ENCODE data around the gene SAC3D1.

SAC3D1 gene

GRCh38 chr11:65060913-65061408 lies 20.0 kb downstream of the SAC3D1 start:
- FAIRE-seq = no peak

- FAIRE-seq = no peak
These were observed 22.5 kb downstream of the SAC3D1 start for GRCh38 chr11:65063532-65063931.

- FAIRE-seq = no peak
These were observed 23.8 kb downstream of the SAC3D1 start for GRCh38 chr11:65064847-65065240.

GRCh38 chr11:65065851-65066250 lies 24.8 kb downstream of the SAC3D1 start:
- FAIRE-seq = no peak

- FAIRE-seq = no peak
These were observed 25.3 kb downstream of the SAC3D1 start for GRCh38 chr11:65066315-65066714.

GRCh38 chr11:65066805-65067291 lies 25.8 kb downstream of the SAC3D1 start:
- no peak for FAIRE-seq

- no peak for FAIRE-seq
These were observed 26.4 kb downstream of the SAC3D1 start for GRCh38 chr11:65067446-65067845.

GRCh38 chr11:65069217-65069616 lies 28.2 kb downstream of the SAC3D1 start:
- FAIRE-seq = no peak

GRCh38 chr11:65071907-65072630 lies 31.1 kb downstream of the SAC3D1 start:
- no peak for FAIRE-seq

GRCh38 chr11:65072631-65072966 lies 31.6 kb downstream of the SAC3D1 start:
- FAIRE-seq = no peak

GRCh38 chr11:65077451-65077850 lies 36.4 kb downstream of the SAC3D1 start:
- FAIRE-seq = no peak

- no peak for FAIRE-seq
These were observed 37.1 kb downstream of the SAC3D1 start for GRCh38 chr11:65078151-65078550.

- FAIRE-seq = no peak
These were observed 37.9 kb downstream of the SAC3D1 start for GRCh38 chr11:65078786-65079342.

- FAIRE-seq = no peak
These were observed 42.3 kb downstream of the SAC3D1 start for GRCh38 chr11:65083134-65083833.

- peak; percentile 49 for FAIRE-seq
These were observed 43.0 kb downstream of the SAC3D1 start, which contains the start of the genes CDCA5 and ZFPL1 for GRCh38 chr11:65083834-65084597. CDCA5 (minus strand) TSS chr11:65084040; CDS start chr11:65083978, 62 bp downstream. ZFPL1 (plus strand) TSS chr11:65084222; CDS start chr11:65084699, 477 bp downstream.

- no peak for FAIRE-seq
These were observed 43.8 kb downstream of the SAC3D1 start for GRCh38 chr11:65084598-65085375.

- no peak for FAIRE-seq
These were observed 44.4 kb downstream of the SAC3D1 start for GRCh38 chr11:65085446-65085845.

GRCh38 chr11:65086809-65087208 lies 45.8 kb downstream of the SAC3D1 start:
- FAIRE-seq = no peak

- no peak for FAIRE-seq
These were observed 46.2 kb downstream of the SAC3D1 start for GRCh38 chr11:65087216-65087615.

GRCh38 chr11:65087827-65088226 lies 46.8 kb downstream of the SAC3D1 start:
- FAIRE-seq = no peak

GRCh38 chr11:65089621-65090020 lies 48.6 kb downstream of the SAC3D1 start:
- FAIRE-seq = no peak

GRCh38 chr11:65090628-65091027 lies 49.6 kb downstream of the SAC3D1 start:
- no peak for FAIRE-seq
